Fibroblast of lung (primary cell): ENCODE measurements around the gene DNAH9.

Experiments used
- CTCF ChIP-seq, 2 donors: IDR thresholded peaks in 1 of 2; conservative IDR thresholded peaks in 1 of 2; 1 replicate in 1 of 2; 2 replicates in 1 of 2; pipeline ENCODE4 v1.5.1; 2011 to 2012; ENCODE audit warnings: low read length in 2 of 2, control low read depth in 1 of 2, inconsistent platforms in 1 of 2, low read depth in 1 of 2, mild to moderate bottlenecking in 1 of 2
- EZH2 ChIP-seq: IDR thresholded peaks from 2 replicates; pipeline ENCODE4 v1.5.1; 2012; ENCODE audit warnings: low read length, control low read depth, mild to moderate bottlenecking; ENCODE audit errors: missing control alignments

GRCh38 chr17:11565591-11565990 lies 32.7 kb upstream of the DNAH9 start:
- TF ChIP-seq CTCF (conservative IDR thresholded peaks at IDR 0.05 in 1 of 2, IDR thresholded peaks at IDR 0.05 in 1 of 2; ENCODE audit: low read depth in 1 of 2, low read length in 2 of 2) (no peak), EZH2 (no peak)
